H1 (cell line): ENCODE data around the gene ZC3H12C. TPM values are rescaled to one million over a fixed set of nuclear protein-coding genes. Genes with fewer than 3 reads are reported as not detected.

Experiments
- CTCF ChIA-PET: fragments of 300-600 bp; sonication (Branson Sonifier 250); formaldehyde crosslinking; loops from one replicate; lab custom pipeline; 2021; ENCODE audit not compliant: partially characterized antibody; lab: Charles Lee
- POLR2A ChIA-PET: fragments of 300-600 bp; sonication (Branson Sonifier 250); formaldehyde crosslinking; loops from one replicate; lab custom pipeline; 2021; ENCODE audit warnings: inconsistent platforms; ENCODE audit not compliant: partially characterized antibody; lab: Charles Lee
- DNase-seq, 2 experiments: peaks; one replicate each; pipeline versions ENCODE4 v3.0.0 to v3.0.0-alpha.2; 2010 to 2022; ENCODE audit warnings: low spot score in 2 of 2, low read depth in 1 of 2, mixed read lengths in 1 of 2
- FAIRE-seq: peaks from 2 replicates; lab custom pipeline; 2011; peaks lifted over from hg19 to GRCh38; lab: Jason Lieb, UNC
- H2AFZ ChIP-seq: 2 replicates; pipeline ENCODE4 v1.8.1; 2012; ENCODE audit warnings: low read length, inconsistent platforms
- H2AK5ac ChIP-seq: 2 replicates; pipeline ENCODE4 v1.6.1; 2013; ENCODE audit warnings: low read depth, low read length
- H2BK120ac ChIP-seq: replicated peaks from 2 replicates; pipeline ENCODE3; 2013; ENCODE audit warnings: low read depth, low read length, inconsistent platforms
- H2BK12ac ChIP-seq: 2 replicates; pipeline ENCODE4 v1.6.1; 2013; ENCODE audit warnings: low read depth, low read length
- H2BK15ac ChIP-seq: 2 replicates; pipeline ENCODE4 v1.6.1; 2013; ENCODE audit warnings: low read length
- H2BK20ac ChIP-seq: 2 replicates; pipeline ENCODE4 v1.6.1; 2013; ENCODE audit warnings: low read length
- H2BK5ac ChIP-seq: 2 replicates; pipeline ENCODE4 v1.6.1; 2013; ENCODE audit warnings: low read depth, low read length
- H3K14ac ChIP-seq: 2 replicates; pipeline ENCODE4 v1.6.1; 2013; ENCODE audit warnings: inconsistent platforms; ENCODE audit not compliant: insufficient read length
- H3K18ac ChIP-seq: 2 replicates; pipeline ENCODE4 v1.6.1; 2013; ENCODE audit warnings: low read length; ENCODE audit errors: extremely low read depth
- H3K23ac ChIP-seq: 2 replicates; pipeline ENCODE4 v1.6.1; 2013; ENCODE audit warnings: inconsistent platforms; ENCODE audit not compliant: insufficient read length
- H3K23me2 ChIP-seq: 2 replicates; pipeline ENCODE4 v1.6.1; 2013; ENCODE audit warnings: low read depth, low read length
- H3K27ac ChIP-seq: 2 replicates; pipeline ENCODE4 v1.6.1; 2011; ENCODE audit warnings: low read depth, low read length, inconsistent platforms
- H3K27me3 ChIP-seq, 4 experiments: replicated peaks in 1 of 4; 1 replicate in 1 of 4; 2 replicates in 3 of 4; pipeline versions ENCODE4 v1.6.1 to v1.8.1; 2011 to 2013; ENCODE audit warnings: low read length in 3 of 4, mild to moderate bottlenecking in 3 of 4, inconsistent platforms in 2 of 4, mixed read lengths in 2 of 4, moderate library complexity in 1 of 4; ENCODE audit not compliant: control insufficient read depth in 3 of 4, insufficient read depth in 3 of 4; ENCODE audit errors: extremely low read depth in 1 of 4
- H3K36me3 ChIP-seq, 4 experiments: 2 replicates each; pipeline versions ENCODE4 v1.6.1 to v1.8.1; 2011 to 2013; ENCODE audit warnings: mild to moderate bottlenecking in 4 of 4, low read length in 3 of 4, moderate library complexity in 2 of 4, control low read depth in 1 of 4, inconsistent platforms in 1 of 4; ENCODE audit not compliant: insufficient read depth in 4 of 4, control insufficient read depth in 2 of 4
- H3K4ac ChIP-seq: replicated peaks from 2 replicates; pipeline ENCODE3; 2013; ENCODE audit warnings: low read length, low read depth, mixed read lengths, inconsistent platforms; ENCODE audit not compliant: insufficient read length
- H3K4me1 ChIP-seq, 4 experiments: replicated peaks in 1 of 4; 1 replicate in 1 of 4; 2 replicates in 3 of 4; pipeline versions ENCODE4 v1.6.1 to v1.8.1; 2011 to 2013; ENCODE audit warnings: low read length in 3 of 4, inconsistent platforms in 2 of 4, mixed read lengths in 1 of 4; ENCODE audit not compliant: insufficient read depth in 4 of 4, control insufficient read depth in 3 of 4
- H3K4me2 ChIP-seq, 2 experiments: 2 replicates each; pipeline versions ENCODE4 v1.6.1 to v1.8.1; 2011 to 2013; ENCODE audit warnings: low read depth in 2 of 2, low read length in 2 of 2, control low read depth in 1 of 2, inconsistent platforms in 1 of 2, mild to moderate bottlenecking in 1 of 2; ENCODE audit not compliant: insufficient read depth in 1 of 2
- H3K4me3 ChIP-seq, 4 experiments: fragments of 200-600, 300-600 bp in 1 of 4; sonication (generic), shearing (Covaris generic), sonication (Bioruptor Twin) in 1 of 4; 2 replicates each; pipeline versions ENCODE4 v1.5.1 to v1.8.1; 2011 to 2016; ENCODE audit warnings: low read length in 4 of 4, low read depth in 3 of 4, control low read depth in 2 of 4, inconsistent platforms in 2 of 4, mild to moderate bottlenecking in 2 of 4, mixed read lengths in 1 of 4, moderate library complexity in 1 of 4; ENCODE audit not compliant: insufficient read depth in 2 of 4; ENCODE audit errors: extremely low read depth in 1 of 4
- H3K56ac ChIP-seq: replicated peaks from 2 replicates; pipeline ENCODE3; 2013; ENCODE audit warnings: low read depth, mild to moderate bottlenecking, mixed read lengths, low read length, inconsistent platforms; ENCODE audit not compliant: insufficient read length
- H3K79me1 ChIP-seq: 2 replicates; pipeline ENCODE4 v1.6.1; 2013; ENCODE audit warnings: low read depth, low read length, control low read depth
- H3K79me2 ChIP-seq, 2 experiments: 2 replicates each; pipeline versions ENCODE4 v1.6.1 to v1.8.1; 2012 to 2013; ENCODE audit warnings: low read length in 2 of 2, mild to moderate bottlenecking in 2 of 2, inconsistent platforms in 1 of 2; ENCODE audit not compliant: insufficient read depth in 2 of 2, control insufficient read depth in 1 of 2
- H3K9ac ChIP-seq, 4 experiments: replicated peaks in 1 of 4; 1 replicate in 1 of 4; 2 replicates in 3 of 4; pipeline versions ENCODE4 v1.6.1 to v1.8.1; 2011 to 2013; ENCODE audit warnings: low read depth in 3 of 4, low read length in 3 of 4, control low read depth in 2 of 4, mild to moderate bottlenecking in 2 of 4, moderate library complexity in 2 of 4, inconsistent platforms in 1 of 4; ENCODE audit errors: extremely low read depth in 1 of 4
- H3K9me3 ChIP-seq, 2 experiments: 2 replicates each; pipeline versions ENCODE4 v1.6.1 to v1.8.1; 2012 to 2013; ENCODE audit warnings: mild to moderate bottlenecking in 2 of 2, moderate library complexity in 2 of 2, control low read depth in 1 of 2, inconsistent platforms in 1 of 2, low read depth in 1 of 2, low read length in 1 of 2, mixed read lengths in 1 of 2; ENCODE audit not compliant: insufficient read depth in 2 of 2
- H4K20me1 ChIP-seq, 2 experiments: replicated peaks in 1 of 2; 2 replicates each; pipeline versions ENCODE3 to v1.8.1; 2011 to 2013; ENCODE audit warnings: inconsistent platforms in 2 of 2, low read length in 2 of 2, mild to moderate bottlenecking in 1 of 2; ENCODE audit not compliant: insufficient read depth in 2 of 2, control insufficient read depth in 1 of 2
- H4K5ac ChIP-seq: 2 replicates; pipeline ENCODE4 v1.6.1; 2013; ENCODE audit warnings: low read length, low read depth, mixed read lengths, inconsistent platforms; ENCODE audit not compliant: insufficient read length
- H4K8ac ChIP-seq: 2 replicates; pipeline ENCODE4 v1.8.0; 2013; ENCODE audit warnings: mild to moderate bottlenecking, moderate library complexity, low read length, inconsistent platforms; ENCODE audit not compliant: insufficient read depth; ENCODE audit errors: extremely low read depth
- H4K91ac ChIP-seq: replicated peaks from 2 replicates; pipeline ENCODE3; 2013; ENCODE audit warnings: low read length, mixed read lengths, inconsistent platforms; ENCODE audit not compliant: insufficient read length
- CBX5 ChIP-seq: fragments of 300-800, 300-1000 bp; sonication (generic); IDR thresholded peaks from 2 replicates; pipeline ENCODE4 v1.7.1; 2016; ENCODE audit warnings: antibody characterized with exemption, low read length, low read depth
- CBX8 ChIP-seq: fragments of 300-800, 300-1000 bp; sonication (generic); IDR thresholded peaks from 2 replicates; pipeline ENCODE4 v1.7.1; 2016; ENCODE audit warnings: low read depth, low read length, borderline replicate concordance
- CTBP2 ChIP-seq: IDR thresholded peaks from 2 replicates; pipeline ENCODE4 v1.7.0; 2011; ENCODE audit warnings: borderline replicate concordance, mild to moderate bottlenecking, moderate library complexity, mixed read lengths, low read length; ENCODE audit not compliant: insufficient read depth, insufficient read length
- EP300 ChIP-seq, 2 experiments: IDR thresholded peaks; 1 replicate in 1 of 2; 2 replicates in 1 of 2; pipeline ENCODE4 v1.6.1; 2011 to 2012; ENCODE audit warnings: low read depth in 2 of 2, low read length in 2 of 2, mild to moderate bottlenecking in 2 of 2, borderline replicate concordance in 1 of 2, inconsistent platforms in 1 of 2, moderate library complexity in 1 of 2
- FOSL1 ChIP-seq: IDR thresholded peaks from 2 replicates; pipeline ENCODE4 v1.6.1; 2011; ENCODE audit warnings: mild to moderate bottlenecking, low read depth, low read length, moderate library complexity; ENCODE audit not compliant: insufficient read depth
- HDAC2 ChIP-seq, 2 experiments: fragments of 300-600 bp in 1 of 2; sonication (generic) in 1 of 2; IDR thresholded peaks; 2 replicates each; pipeline ENCODE4 v1.6.1; 2011 to 2012; ENCODE audit warnings: low read depth in 2 of 2, low read length in 2 of 2, mild to moderate bottlenecking in 2 of 2, moderate library complexity in 2 of 2, borderline replicate concordance in 1 of 2, inconsistent platforms in 1 of 2
- KDM5A ChIP-seq: fragments of 200-600 bp; IDR thresholded peaks from 2 replicates; pipeline ENCODE4 v1.7.1; 2012; ENCODE audit warnings: mild to moderate bottlenecking, low read length, inconsistent platforms, mixed read lengths
- WGBS, 2 experiments: shearing (Covaris generic) in 1 of 2; methylation state at CpG; one replicate each; pipeline versions ENCODE4 v1.1.6 to v1.1.7; 2013 to 2015; ENCODE audit warnings: low lambda C conversion rate in 2 of 2, mixed read lengths in 2 of 2, inconsistent platforms in 1 of 2, low coverage in 1 of 2, missing lambda C conversion rate in 1 of 2; ENCODE audit not compliant: insufficient replicate concordance in 2 of 2, insufficient coverage in 1 of 2, insufficient read length in 1 of 2; ENCODE audit errors: extremely low coverage in 1 of 2, missing lambda C conversion rate in 1 of 2; 5-methylcytosine and 5-hydroxymethylcytosine counted together
- polyA plus RNA-seq, 7 experiments: library from polyadenylated mRNA; depleted of rRNA in 3 of 7; stranded (reverse) in 5 of 7; unstranded in 2 of 7; fragments of >200 nt in 5 of 7; fragments of 200-250 nt in 2 of 7; gene quantifications; 1 replicate in 5 of 7; 2 replicates in 1 of 7; 4 replicates in 1 of 7; pipeline versions ENCODE4 v1.2.1 to v1.2.3, GENCODE V29; 2011 to 2013; ENCODE audit warnings: missing spikeins in 2 of 7, mixed read lengths in 2 of 7
- total RNA-seq: library from RNA; stranded (reverse); fragmentation: NEBNext Ultra II Directional; extraction: Animal tissue kit (Norgen Biotek cat#: 25700); gene quantifications from 2 replicates; pipeline ENCODE4 v1.2.1, GENCODE V29; 2021

The ZC3H12C gene
- total and polyA plus RNA-seq, 2 of the 8 experiments (the other 6 are each of a cell fraction or from before 2014, with no cell fraction given): 2.0 to 2.7 TPM

DNA sequence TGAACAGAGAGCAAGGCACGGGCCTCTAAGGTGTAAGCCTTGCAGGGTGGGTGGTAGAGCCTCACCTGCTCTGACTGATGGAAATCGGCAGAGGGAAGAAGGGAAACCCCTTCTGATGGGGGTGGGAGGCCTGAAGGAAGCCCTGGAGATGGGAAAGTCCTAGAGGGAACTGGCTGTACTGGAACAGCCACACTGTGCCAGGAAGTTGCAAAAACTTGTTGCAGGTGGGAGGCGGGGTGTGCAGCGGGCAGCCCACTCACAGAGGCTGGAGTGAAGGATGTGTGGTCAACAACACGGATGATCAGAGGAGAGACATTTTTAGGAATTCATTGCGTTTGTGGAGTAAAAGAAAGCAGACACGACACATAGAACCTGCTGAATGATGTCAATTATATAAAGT lies 91.3 kb downstream of the ZC3H12C start:
- WGBS, 2 experiments: 94% methylated on average over 7 of the region's 7 CpGs; no CpG with 5 or more reads in 1 of the 2 experiments
- TF ChIP-seq HDAC2 (IDR thresholded peaks at IDR 0.05; ENCODE audit: borderline replicate concordance in 1 of 2, low read depth in 2 of 2, low read length in 2 of 2) (no peak), CTBP2 (no peak), FOSL1 (no peak), EP300 (IDR thresholded peaks at IDR 0.05; ENCODE audit: borderline replicate concordance in 1 of 2, low read depth in 2 of 2, low read length in 2 of 2) (no peak), CBX5 (no peak), CBX8 (no peak), KDM5A (no peak)

More for the DNA sequence above, 91.3 kb downstream of the ZC3H12C start:
- ChIA-PET CTCF (interaction anchor here (3.5 to 7.1 kb wide), 2 partner anchors 8 to 16 kb away, joined by 15 to 46 read pairs; no protein-coding TSS in a partner anchor), POLR2A (no interaction called here)
- Histone ChIP-seq H2AK5ac (0 out of 2 replicates have a peak overlapping the region, but pooled peaks have one; percentile 6), H2BK15ac (no peak overlapping the region), H3K4me3 (no peak overlapping the region), H3K27me3 (no peaks in the 10 kb centered on the region), H2BK20ac (no peak overlapping the region), H2BK12ac (no peak overlapping the region), H3K79me2 (no peaks in the 10 kb centered on the region), H4K5ac (no peak overlapping the region), H2AFZ (no peak overlapping the region), H3K56ac (no peak overlapping the region), H3K9ac (no peak overlapping the region), H3K14ac (no peak overlapping the region), H4K91ac (no peak overlapping the region), H4K20me1 (no peaks in the 10 kb centered on the region), H3K36me3 (no peaks in the 10 kb centered on the region), H3K4ac (no peak overlapping the region), H3K27ac (no peak overlapping the region), H2BK120ac (no peak overlapping the region), H3K9me3 (no peaks in the 10 kb centered on the region), H4K8ac (no peak overlapping the region), H2BK5ac (no peak overlapping the region), H3K23me2 (no peaks in the 10 kb centered on the region), H3K18ac (no peak overlapping the region), H3K4me1 (peaks cover 0 to 10% (median 9%) of the 10 kb centered on the region in 4 experiments), H3K23ac (no peak overlapping the region), H3K79me1 (no peaks in the 10 kb centered on the region), H3K4me2 (no peak overlapping the region)
- FAIRE-seq: no peak
- no peak for DNase-seq
